ENCODE results near the gene CRACR2A.

DNA sequence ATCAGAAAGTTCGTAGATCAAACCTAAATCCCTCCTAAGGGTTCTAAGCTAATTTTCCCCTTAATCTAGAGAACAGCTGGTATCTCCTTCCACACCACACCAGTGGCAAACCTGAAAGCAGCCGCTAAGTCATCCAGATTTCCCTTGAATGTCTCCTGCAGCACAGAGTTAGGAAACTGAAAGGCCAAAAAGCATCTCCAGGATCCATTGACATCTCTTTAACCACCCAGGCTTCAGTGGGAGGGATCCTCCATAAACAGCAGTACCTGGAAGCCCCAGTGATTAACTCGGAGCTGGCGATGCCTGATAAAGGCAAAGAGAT lies 47.6 kb downstream of the CRACR2A start:
- TF ChIP-seq, protein P1, sequence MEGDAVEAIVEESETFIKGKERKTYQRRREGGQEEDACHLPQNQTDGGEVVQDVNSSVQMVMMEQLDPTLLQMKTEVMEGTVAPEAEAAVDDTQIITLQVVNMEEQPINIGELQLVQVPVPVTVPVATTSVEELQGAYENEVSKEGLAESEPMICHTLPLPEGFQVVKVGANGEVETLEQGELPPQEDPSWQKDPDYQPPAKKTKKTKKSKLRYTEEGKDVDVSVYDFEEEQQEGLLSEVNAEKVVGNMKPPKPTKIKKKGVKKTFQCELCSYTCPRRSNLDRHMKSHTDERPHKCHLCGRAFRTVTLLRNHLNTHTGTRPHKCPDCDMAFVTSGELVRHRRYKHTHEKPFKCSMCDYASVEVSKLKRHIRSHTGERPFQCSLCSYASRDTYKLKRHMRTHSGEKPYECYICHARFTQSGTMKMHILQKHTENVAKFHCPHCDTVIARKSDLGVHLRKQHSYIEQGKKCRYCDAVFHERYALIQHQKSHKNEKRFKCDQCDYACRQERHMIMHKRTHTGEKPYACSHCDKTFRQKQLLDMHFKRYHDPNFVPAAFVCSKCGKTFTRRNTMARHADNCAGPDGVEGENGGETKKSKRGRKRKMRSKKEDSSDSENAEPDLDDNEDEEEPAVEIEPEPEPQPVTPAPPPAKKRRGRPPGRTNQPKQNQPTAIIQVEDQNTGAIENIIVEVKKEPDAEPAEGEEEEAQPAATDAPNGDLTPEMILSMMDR (IDR thresholded peaks at IDR 0.05), result no peak
- TF ChIP-seq POLR2A (IDR thresholded peaks at IDR 0.05), result no peak

Measured in transverse colon (tissue), 3 donors.